Mononuclear cell (primary cell): Measurements from ENCODE around the gene ITGAL. TPM values are rescaled to one million over a fixed set of nuclear protein-coding genes. Genes with fewer than 3 reads are reported as not detected.
"Not testable (repeated sequence)": the region's sequence is repeated elsewhere in the genome, so short reads cannot be mapped to it uniquely, and the experiment has no call there.

Source experiments
- H3K27me3 ChIP-seq: 2 replicates; pipeline ENCODE4 v1.6.0; 2011; ENCODE audit warnings: low read length, control low read depth; ENCODE audit not compliant: insufficient read depth
- H3K4me1 ChIP-seq: 2 replicates; pipeline ENCODE4 v1.5.1; 2011; ENCODE audit warnings: mild to moderate bottlenecking, low read length, control low read depth; ENCODE audit not compliant: insufficient read depth
- H3K4me3 ChIP-seq: 2 replicates; pipeline ENCODE4 v1.5.1; 2011; ENCODE audit warnings: mild to moderate bottlenecking, low read length, moderate library complexity
- H3K9me3 ChIP-seq: 2 replicates; pipeline ENCODE4 v1.5.1; 2011; ENCODE audit warnings: low read depth, mild to moderate bottlenecking, control low read depth, low read length
- total RNA-seq: library from RNA; depleted of rRNA; stranded (reverse); fragments of >200 nt; gene quantifications from one replicate; pipeline ENCODE4 v1.2.3, GENCODE V29; 2012

The ITGAL gene
- total RNA-seq, 1 donor, result 150 TPM

DNA sequence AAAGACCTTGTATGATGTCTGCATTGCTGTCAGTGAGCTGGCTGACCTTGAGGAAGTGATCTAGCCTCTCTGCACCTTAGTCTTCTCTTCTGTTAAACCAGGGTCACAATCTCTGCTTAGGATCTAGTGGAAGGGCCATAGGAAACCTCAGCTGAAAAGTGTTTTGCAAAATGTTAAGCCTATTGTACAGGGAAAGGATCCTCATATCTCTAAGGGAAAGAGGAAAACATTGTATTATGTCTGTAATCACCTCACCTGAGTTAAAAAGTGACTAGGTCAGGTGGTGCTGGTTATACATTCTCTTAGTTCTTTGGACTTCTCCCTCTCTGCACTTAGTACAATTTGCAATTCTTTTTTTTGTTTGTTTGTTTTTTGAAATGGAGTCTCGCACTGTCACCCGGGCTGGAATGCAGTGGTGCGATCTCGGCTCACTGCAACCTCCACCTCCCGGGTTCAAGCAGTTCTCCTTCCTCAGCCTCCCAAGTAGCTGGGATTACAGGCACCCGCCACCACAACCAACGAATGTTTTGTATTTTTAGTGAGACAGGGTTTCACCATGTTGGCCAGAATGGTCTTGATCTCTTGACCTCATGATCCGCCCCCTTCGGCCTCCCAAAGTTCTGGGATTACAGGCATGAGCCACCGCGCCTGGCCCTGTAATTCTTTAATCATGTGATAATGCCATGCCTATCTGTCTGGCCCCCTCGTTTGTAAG is 24.9 kb upstream of the ITGAL start:
- H3K9me3 ChIP-seq, result no peaks in the 10 kb centered on the region

DNA sequence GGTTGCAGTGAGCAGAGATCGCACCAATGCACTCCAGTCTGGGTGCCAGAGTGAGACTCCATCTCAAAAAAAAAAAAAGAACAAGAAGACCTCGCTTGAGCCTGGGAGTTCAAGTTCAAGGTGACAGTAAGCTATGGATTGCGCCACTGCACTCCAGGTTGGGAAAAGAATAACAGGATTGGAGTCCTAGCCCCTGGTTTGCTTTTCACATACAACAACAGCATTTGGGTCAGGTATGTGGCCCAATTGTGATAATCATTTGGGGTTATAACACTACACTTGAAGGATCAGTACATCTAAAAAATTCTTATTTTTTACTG is 23.5 kb upstream of the ITGAL start:
- no peaks in the 10 kb centered on the region for H3K9me3 ChIP-seq
- no peak overlapping the region for H3K4me3 ChIP-seq
- H3K27me3 ChIP-seq, result no peaks in the 10 kb centered on the region
- peaks cover 49% of the 10 kb centered on the region for H3K4me1 ChIP-seq

More for the DNA sequence above, 24.9 kb upstream of the ITGAL start:
- H3K27me3 ChIP-seq, result no peaks in the 10 kb centered on the region
- H3K4me3 ChIP-seq, result no peak overlapping the region
- peaks cover 47% of the 10 kb centered on the region for H3K4me1 ChIP-seq

- H3K9me3 ChIP-seq, H3K4me3 ChIP-seq, H3K27me3 ChIP-seq: not testable (repeated sequence)
- peaks cover 36% of the 10 kb centered on the region for H3K4me1 ChIP-seq
Measured at GRCh38 chr16:30452709-30453580, 19.6 kb upstream of the ITGAL start.

GRCh38 chr16:30456302-30456701 is 16.2 kb upstream of the ITGAL start:
- no peaks in the 10 kb centered on the region for H3K27me3 ChIP-seq
- no peak overlapping the region for H3K4me3 ChIP-seq
- no peaks in the 10 kb centered on the region for H3K9me3 ChIP-seq
- peaks cover 53% of the 10 kb centered on the region for H3K4me1 ChIP-seq

- Histone ChIP-seq H3K9me3 (no peaks in the 10 kb centered on the region), H3K4me1 (peaks cover 61% of the 10 kb centered on the region), H3K4me3 (no peak overlapping the region), H3K27me3 (no peaks in the 10 kb centered on the region)
Measured at GRCh38 chr16:30457256-30457655, 15.3 kb upstream of the ITGAL start.

DNA sequence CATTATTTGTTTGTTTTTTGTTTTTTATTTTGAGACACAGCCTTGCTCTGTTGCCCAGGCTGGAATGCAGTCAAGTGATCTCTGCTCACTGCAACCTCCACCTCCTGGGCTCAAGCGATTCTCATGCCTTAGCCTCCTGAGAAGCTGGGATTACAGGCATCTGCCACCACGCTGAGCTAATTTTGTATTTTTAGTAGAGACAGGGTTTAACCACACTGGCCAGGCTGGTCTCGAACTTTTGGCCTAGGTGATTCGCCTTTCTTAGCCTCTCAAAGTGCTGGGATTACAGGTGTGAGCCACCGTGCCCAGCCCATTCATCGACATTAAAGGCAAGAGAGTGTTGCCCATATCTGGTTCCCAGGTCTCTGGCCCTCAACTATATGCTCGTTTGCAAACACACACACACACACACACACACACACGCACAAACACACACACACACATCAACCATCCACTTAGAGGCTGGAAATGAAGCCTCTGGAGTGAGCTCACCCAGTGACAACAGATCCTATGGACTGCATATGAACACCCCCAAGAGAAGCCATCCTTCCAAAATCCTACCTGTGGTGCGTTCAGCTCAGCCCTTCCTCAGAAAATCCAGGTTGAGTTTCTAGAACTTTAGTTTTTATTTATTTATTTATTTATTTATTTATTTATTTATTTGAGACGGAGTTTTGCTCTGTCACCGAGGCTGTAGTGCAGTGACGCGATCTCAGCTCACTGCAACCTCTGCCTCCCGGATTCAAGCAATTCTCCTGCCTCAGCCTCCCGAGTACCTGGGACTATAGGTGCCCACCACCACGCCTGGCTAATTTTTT is 14.6 kb upstream of the ITGAL start:
- Histone ChIP-seq H3K27me3 (no peaks in the 10 kb centered on the region), H3K4me3 (no peak overlapping the region), H3K9me3 (no peaks in the 10 kb centered on the region), H3K4me1 (peaks cover 54% of the 10 kb centered on the region)

DNA sequence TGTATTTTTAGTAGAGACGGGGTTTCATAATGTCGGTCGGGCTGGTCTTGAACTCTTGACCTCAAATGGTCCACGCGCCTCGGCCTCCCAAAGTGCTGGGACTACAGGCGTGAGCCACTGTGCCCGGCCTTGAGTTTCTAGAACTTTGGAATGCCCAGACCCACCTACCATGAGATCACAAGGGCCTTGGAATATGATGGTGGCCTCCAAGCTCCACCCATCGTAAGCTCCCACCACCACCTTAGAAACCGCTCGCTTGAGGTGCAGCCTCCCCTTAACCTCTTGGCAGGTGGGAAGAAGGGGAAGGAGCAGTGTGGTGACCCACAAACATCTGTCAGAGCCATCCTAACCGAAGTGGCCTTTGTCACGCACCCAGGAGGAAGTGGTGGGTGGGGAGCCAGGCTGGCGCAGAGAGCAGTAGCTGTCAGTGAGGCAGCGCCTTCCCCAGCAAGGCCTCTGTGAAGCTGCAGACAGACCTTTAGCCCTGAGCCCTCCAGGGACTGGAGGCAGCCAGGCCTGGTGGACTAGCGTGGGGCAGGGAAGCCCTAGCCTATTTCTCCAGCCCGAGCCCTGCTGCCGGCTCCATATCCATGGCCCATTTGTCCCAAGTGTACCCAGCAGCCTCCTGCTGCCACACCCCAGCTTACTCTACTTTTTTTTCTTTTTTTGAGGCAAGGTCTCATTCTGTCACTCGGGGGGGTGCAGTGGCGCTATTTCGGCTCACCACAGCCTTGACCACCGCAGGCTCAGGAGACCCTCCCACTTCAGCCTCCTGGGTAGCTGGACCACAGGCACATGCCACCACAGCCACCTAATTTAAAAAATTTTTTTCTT is 13.8 kb upstream of the ITGAL start:
- Histone ChIP-seq H3K27me3 (no peaks in the 10 kb centered on the region), H3K4me3 (no peak overlapping the region), H3K9me3 (no peaks in the 10 kb centered on the region), H3K4me1 (peaks cover 52% of the 10 kb centered on the region)

GRCh38 chr16:30459456-30459855 is 13.1 kb upstream of the ITGAL start:
- H3K9me3 ChIP-seq, result no peaks in the 10 kb centered on the region
- H3K27me3 ChIP-seq, result no peaks in the 10 kb centered on the region
- peaks cover 58% of the 10 kb centered on the region for H3K4me1 ChIP-seq
- H3K4me3 ChIP-seq, result no peak overlapping the region

DNA sequence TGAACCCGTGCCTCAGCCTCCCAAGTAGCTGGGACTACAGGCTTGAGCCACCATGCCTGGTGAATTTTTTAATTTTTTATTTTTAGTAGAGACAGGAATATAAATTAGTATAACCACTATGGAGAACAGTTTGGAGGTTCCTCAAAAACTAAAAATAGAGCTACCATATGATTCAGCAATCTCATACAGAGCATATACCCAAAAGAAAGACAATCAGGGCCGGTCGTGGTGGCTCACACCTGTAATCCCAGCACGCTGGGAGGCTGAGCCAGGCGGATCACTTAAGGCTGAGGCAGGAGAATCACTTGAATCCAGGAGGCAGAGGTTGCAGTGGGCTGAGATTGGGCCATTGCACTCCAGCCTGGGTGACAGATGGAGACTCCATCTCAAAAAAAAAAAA is 11.1 kb upstream of the ITGAL start:
- not testable (repeated sequence) for H3K27me3 ChIP-seq, H3K9me3 ChIP-seq, H3K4me3 ChIP-seq
- peaks cover 58% of the 10 kb centered on the region for H3K4me1 ChIP-seq

DNA sequence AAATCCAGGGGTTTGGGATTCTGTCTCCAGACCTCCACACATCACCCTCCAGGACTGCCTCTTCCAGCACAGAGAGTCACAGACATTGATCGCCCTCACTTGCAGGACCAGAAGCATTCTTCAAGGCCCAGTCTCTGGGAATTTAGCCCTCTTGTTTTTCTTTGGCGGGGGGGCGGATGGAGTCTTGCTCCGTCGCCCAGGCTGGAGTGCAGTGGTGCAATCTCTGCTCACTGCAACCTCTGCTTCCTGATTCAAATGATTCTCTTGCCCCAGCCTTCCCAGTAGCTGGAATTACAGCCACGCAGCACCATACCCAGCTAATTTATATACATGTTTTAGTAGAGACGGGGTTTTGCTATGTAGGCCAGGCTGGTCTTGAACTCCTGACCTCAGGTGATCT is 8.5 kb upstream of the ITGAL start:
- H3K4me1 ChIP-seq, result peaks cover 45% of the 10 kb centered on the region

DNA sequence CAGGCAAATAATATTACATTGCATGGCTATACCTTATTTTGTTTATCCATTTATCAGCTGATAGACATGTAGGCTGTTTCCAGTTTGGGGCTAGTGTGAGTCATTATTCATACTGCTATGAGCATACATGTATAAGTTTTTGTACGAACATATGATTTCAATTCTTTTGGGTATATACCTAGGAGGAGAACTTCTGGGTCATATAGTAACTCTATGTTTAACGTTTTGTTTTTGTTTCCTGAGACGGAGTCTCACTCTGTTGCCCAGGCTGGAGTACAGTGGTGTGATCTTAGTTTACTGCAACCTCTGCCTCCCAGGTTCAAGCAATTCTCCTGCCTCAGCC is 2.4 kb upstream of the ITGAL start:
- Histone ChIP-seq H3K27me3 (no peaks in the 10 kb centered on the region), H3K4me1 (peaks cover 62% of the 10 kb centered on the region), H3K4me3 (no peak overlapping the region), H3K9me3 (no peaks in the 10 kb centered on the region)

More for the DNA sequence above, 8.5 kb upstream of the ITGAL start:
- Histone ChIP-seq H3K27me3 (no peaks in the 10 kb centered on the region), H3K9me3 (no peaks in the 10 kb centered on the region), H3K4me3 (no peak overlapping the region)

DNA sequence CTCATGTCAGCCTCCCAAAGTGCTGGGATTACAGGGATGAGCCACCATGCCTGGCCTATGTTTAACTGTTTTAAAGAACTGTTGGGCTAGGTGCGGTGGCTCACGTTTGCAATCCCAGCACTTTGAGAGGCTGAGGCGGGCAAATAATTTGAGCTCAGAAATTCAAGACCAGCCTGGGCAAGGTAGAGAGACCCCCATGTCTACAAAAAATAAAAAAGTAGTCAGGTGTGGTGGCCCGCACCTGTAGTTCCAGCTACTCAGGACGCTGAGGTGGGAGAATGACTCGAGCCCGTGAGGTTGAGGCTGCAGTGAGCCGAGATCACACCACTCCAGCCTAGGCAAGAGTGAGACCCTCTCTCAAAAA is 1.9 kb upstream of the ITGAL start:
- Histone ChIP-seq H3K9me3 (no peaks in the 10 kb centered on the region), H3K4me1 (peaks cover 67% of the 10 kb centered on the region), H3K4me3 (no peak overlapping the region), H3K27me3 (no peaks in the 10 kb centered on the region)

DNA sequence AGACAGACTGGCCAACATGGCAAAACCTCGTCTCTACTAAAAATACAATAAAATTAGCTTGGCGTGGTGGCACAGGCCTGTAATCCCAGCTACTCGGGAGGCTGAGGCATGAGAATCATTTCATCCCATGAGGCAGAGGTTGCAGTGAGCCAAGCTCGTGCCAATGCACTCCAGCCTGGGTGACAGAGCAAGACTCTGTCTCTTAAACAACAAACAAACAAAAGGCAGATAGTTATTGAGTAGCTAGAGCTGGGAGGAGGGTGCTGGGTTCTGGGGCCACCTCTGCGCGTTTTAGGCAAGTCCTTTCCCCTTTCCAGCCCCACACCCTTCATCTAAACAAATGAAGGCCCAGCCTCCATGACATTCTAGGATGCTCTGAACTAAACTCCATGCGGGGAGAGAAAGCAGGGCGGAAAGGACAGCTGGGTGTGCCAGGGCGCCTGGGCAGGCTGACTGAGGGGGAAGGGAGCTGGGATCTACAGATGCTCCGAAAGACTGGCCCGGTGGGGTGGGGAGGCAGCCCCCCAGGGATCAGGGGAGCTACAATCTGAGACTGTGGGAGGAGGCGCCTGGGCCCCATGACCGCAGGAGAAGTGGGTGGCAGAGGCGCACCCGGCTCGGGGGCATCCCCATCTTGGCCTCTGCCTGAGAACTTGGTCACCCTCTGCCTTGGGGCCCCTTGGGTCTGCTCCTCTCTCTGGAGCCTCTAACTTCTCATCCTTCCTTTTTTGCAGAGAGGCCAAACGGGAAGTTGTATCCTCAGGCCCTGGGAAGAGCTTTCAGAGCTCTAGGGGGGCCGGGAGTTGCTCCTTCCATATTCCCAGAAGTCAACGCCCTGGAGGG is 910 bp downstream of the ITGAL start:
- no peaks in the 10 kb centered on the region for H3K27me3 ChIP-seq
- no peaks in the 10 kb centered on the region for H3K9me3 ChIP-seq
- H3K4me1 ChIP-seq, result peaks cover 88% of the 10 kb centered on the region
- peak overlapping the region; percentile 59 for H3K4me3 ChIP-seq

GRCh38 chr16:30474074-30474452 is 1.5 kb downstream of the ITGAL start:
- peaks cover 92% of the 10 kb centered on the region for H3K4me1 ChIP-seq
- H3K4me3 ChIP-seq, result peak overlapping the region; percentile 59
- H3K9me3 ChIP-seq, result no peaks in the 10 kb centered on the region
- no peaks in the 10 kb centered on the region for H3K27me3 ChIP-seq
